OCI-LY1 (cell line): ENCODE results near the gene RHBDD3.

Source experiments
- CTCF ChIP-seq: fragments of 200-600 bp; sonication (generic), shearing (Covaris generic); IDR thresholded peaks from 2 replicates; pipeline ENCODE4 v1.5.1; 2017; ENCODE audit warnings: mild to moderate bottlenecking, antibody characterized with exemption, low read length, moderate library complexity, mixed read lengths
- EZH2 ChIP-seq: fragments of 200-600 bp; sonication (generic), shearing (Covaris generic); IDR thresholded peaks from 2 replicates; pipeline ENCODE4 v1.8.0; 2017; ENCODE audit warnings: borderline replicate concordance, mixed run types, mild to moderate bottlenecking, antibody characterized with exemption, low read length, moderate library complexity, mixed read lengths

DNA sequence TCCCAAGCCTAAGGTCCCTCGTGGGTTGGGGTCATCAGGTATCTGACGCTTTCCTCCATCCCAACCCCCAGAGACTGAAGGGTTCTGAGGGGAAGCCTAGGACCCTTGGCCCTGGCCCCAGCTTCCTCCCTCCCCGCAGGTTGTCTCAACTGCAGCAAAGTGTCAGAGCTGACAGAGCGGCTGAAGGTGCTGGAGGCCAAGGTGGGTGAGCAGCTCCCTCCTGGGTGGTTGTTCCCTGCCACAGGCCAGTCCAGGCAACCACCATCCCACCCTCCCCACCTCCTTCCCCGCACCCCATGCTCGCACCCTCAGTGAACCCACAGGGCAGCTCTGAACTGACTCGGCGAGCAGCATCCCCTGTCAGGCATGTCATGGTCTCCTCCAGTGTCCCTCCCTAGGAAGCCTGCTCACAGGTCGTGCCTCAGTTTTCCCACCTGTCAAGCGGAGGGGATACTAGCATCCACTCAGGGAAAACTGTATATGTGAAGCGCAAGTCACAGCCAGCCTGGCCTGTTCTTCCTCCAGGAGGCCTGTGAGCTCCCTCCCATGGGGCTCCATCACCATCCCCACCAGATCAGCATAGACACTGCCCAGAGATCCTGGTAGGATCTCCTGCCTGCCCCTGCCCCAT is 41.3 kb downstream of the RHBDD3 start:
- TF ChIP-seq CTCF (no peak), EZH2 (no peak)
